Measurements from ENCODE around the gene CATSPERE. TPM values are rescaled to one million over a fixed set of nuclear protein-coding genes. Genes with fewer than 3 reads are reported as not detected.
A peak's percentile ranks its signal among the peaks of the same experiment; 100 is the strongest.

Gene CATSPERE
- total and polyA plus RNA-seq, 4 donors, result 1.0 to 3.1 (median 1.6) TPM

GRCh38 chr1:244429818-244430217, 31.3 kb upstream of the CATSPERE start:
- Histone ChIP-seq H3K27me3 (ENCODE audit: control insufficient read depth, insufficient read depth, low read length) (no peaks in the 10 kb centered on the region), H3K4me1 (ENCODE audit: control insufficient read depth, insufficient read depth, low read length) (no peaks in the 10 kb centered on the region), H3K27ac (ENCODE audit: low read depth, low read length) (no peak overlapping the region), H3K36me3 (ENCODE audit: control insufficient read depth, insufficient read depth, low read length) (no peaks in the 10 kb centered on the region), H3K4me3 (ENCODE audit: low read depth, low read length) (no peak overlapping the region), H3K9me3 (ENCODE audit: control insufficient read depth, insufficient read depth, low read length) (no peaks in the 10 kb centered on the region)
- no CpG with 5 or more reads among the region's 3 CpGs for WGBS (ENCODE audit: insufficient coverage)
- no peak for DNase-seq (ENCODE audit: low read depth in 4 of 6, low spot score in 6 of 6)

DNA sequence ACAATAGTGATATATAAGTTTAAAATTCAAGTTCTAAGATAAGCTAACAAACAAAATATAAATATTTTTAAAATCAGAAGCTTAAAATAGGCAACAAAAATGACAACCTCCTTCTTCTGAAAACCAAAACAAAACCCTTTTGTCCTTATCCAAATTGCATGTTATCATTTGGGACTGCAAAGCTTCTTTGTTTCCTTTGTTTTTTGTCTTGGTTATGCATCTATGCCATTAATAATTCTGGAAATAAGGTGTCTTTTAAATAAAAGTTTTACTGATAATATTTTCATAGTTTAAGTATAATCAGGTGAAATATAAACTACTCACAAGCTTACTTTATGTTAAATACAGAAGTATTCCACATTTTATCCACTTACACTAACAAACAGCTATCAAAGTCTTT, 29.9 kb upstream of the CATSPERE start:
- no peak for DNase-seq (ENCODE audit: low read depth in 4 of 6, low spot score in 6 of 6)
- H3K9me3 ChIP-seq (ENCODE audit: control insufficient read depth, insufficient read depth, low read length), result no peaks in the 10 kb centered on the region
- H3K4me1 ChIP-seq (ENCODE audit: control insufficient read depth, insufficient read depth, low read length), result no peaks in the 10 kb centered on the region
- H3K27ac ChIP-seq (ENCODE audit: low read depth, low read length), result no peak overlapping the region
- no peak overlapping the region for H3K4me3 ChIP-seq (ENCODE audit: low read depth, low read length)
- H3K27me3 ChIP-seq (ENCODE audit: control insufficient read depth, insufficient read depth, low read length), result no peaks in the 10 kb centered on the region
- peaks cover 2% of the 10 kb centered on the region for H3K36me3 ChIP-seq (ENCODE audit: control insufficient read depth, insufficient read depth, low read length)

DNA sequence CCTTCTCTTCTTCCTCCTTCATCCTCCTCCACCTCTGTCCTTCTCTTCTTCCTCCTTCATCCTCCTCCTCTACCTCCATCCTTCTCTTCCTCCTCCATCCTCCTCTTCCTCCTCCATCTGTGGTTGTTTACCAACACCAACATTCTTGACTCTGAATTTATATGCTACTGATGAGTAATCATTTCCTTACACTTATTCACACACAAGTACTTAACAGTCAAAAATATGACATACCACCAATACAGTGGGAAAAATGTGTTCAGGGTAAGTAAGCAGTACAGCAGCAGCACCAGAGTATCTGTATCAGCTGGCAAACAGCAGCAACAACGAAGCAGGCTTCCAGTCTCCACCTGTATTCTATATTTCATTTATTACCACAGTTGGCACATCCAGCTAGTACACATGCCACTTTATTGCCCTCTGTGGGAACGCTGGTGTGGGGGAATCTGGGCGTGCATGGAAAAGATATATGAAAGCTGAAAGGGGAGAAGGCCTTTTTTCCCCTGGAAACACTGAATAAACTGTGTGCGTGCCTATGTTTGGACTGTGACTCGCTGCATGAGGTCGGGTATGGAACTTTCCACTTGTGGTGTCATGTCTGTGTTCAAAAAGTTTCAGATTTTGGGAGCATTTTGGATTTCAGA, 25.4 kb upstream of the CATSPERE start:
- no peaks in the 10 kb centered on the region for H3K27me3 ChIP-seq (ENCODE audit: control insufficient read depth, insufficient read depth, low read length)
- WGBS (ENCODE audit: insufficient coverage), result 83% methylated on average over 2 of the region's 6 CpGs
- peaks cover 2% of the 10 kb centered on the region for H3K36me3 ChIP-seq (ENCODE audit: control insufficient read depth, insufficient read depth, low read length)
- DNase-seq (ENCODE audit: low read depth in 4 of 6, low spot score in 6 of 6), result peak in 1 of 6 donors; percentile 18
- H3K27ac ChIP-seq (ENCODE audit: low read depth, low read length), result no peak overlapping the region
- no peak overlapping the region for H3K4me3 ChIP-seq (ENCODE audit: low read depth, low read length)
- H3K4me1 ChIP-seq (ENCODE audit: control insufficient read depth, insufficient read depth, low read length), result no peaks in the 10 kb centered on the region
- H3K9me3 ChIP-seq (ENCODE audit: control insufficient read depth, insufficient read depth, low read length), result no peaks in the 10 kb centered on the region

- Histone ChIP-seq H3K36me3 (ENCODE audit: control insufficient read depth, insufficient read depth, low read length) (peaks cover 2% of the 10 kb centered on the region), H3K27ac (ENCODE audit: low read depth, low read length) (no peak overlapping the region), H3K9me3 (ENCODE audit: control insufficient read depth, insufficient read depth, low read length) (no peaks in the 10 kb centered on the region), H3K4me1 (ENCODE audit: control insufficient read depth, insufficient read depth, low read length) (no peaks in the 10 kb centered on the region), H3K4me3 (ENCODE audit: low read depth, low read length) (no peak overlapping the region), H3K27me3 (ENCODE audit: control insufficient read depth, insufficient read depth, low read length) (no peaks in the 10 kb centered on the region)
- no peak for DNase-seq (ENCODE audit: low read depth in 4 of 6, low spot score in 6 of 6)
- WGBS (ENCODE audit: insufficient coverage), result 86% methylated on average over 4 of the region's 7 CpGs
Observed at GRCh38 chr1:244436336-244437085, 24.6 kb upstream of the CATSPERE start.

DNA sequence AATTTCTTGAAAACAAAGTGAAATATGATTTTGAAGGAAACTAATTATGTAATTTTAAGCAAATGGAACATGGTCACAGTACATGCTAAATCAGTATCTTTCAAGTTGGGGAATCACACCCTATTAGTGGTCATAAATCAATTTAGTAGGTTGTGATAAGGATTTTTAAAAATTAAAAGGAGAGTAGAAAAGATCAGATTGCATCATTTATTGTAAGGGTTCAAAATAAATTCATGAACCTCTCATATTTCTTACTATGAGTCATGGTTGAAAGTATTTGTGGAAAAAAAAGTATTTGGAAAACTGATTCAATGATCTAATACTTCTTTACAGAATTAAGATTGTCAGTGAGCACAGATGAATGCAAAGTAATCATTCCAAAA, 24.0 kb upstream of the CATSPERE start:
- Histone ChIP-seq H3K36me3 (ENCODE audit: control insufficient read depth, insufficient read depth, low read length) (peaks cover 2% of the 10 kb centered on the region), H3K27me3 (ENCODE audit: control insufficient read depth, insufficient read depth, low read length) (no peaks in the 10 kb centered on the region), H3K9me3 (ENCODE audit: control insufficient read depth, insufficient read depth, low read length) (no peaks in the 10 kb centered on the region), H3K27ac (ENCODE audit: low read depth, low read length) (no peak overlapping the region), H3K4me3 (ENCODE audit: low read depth, low read length) (no peak overlapping the region), H3K4me1 (ENCODE audit: control insufficient read depth, insufficient read depth, low read length) (no peaks in the 10 kb centered on the region)
- DNase-seq (ENCODE audit: low read depth in 4 of 6, low spot score in 6 of 6), result no peak

DNA sequence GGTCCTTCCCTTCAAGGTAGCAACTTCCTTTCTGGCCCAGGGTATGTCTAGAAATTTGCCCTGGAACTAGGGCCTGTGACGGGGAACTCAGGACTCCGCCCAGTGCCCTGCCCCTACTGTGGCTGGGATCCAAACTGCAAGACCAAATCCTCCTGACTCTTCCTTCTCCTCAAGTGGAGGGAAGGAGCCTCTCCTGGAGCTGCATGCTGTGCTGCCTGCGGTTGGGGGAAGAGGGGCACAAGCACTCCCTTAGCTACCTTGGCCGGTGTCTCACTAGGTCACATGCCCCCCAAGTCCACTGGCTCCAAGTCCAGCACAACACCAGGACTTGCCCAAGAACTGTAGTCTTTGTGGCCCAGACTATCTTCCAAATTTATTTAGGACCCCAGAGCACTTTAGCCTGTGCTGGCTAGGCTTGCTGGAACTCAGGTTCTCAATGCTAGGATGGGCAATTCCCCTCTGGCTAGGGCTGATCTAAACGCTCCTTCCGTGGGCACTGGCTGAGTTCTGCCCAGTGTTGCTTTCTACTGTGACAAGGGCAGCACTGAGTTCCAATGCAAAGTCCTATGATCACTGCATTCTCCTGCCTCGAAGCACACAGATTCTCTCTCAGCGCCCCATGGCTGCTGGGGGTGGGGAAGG, 21.6 kb upstream of the CATSPERE start:
- H3K4me1 ChIP-seq (ENCODE audit: control insufficient read depth, insufficient read depth, low read length), result no peaks in the 10 kb centered on the region
- peaks cover 4% of the 10 kb centered on the region for H3K36me3 ChIP-seq (ENCODE audit: control insufficient read depth, insufficient read depth, low read length)
- H3K9me3 ChIP-seq (ENCODE audit: control insufficient read depth, insufficient read depth, low read length), result no peaks in the 10 kb centered on the region
- H3K4me3 ChIP-seq (ENCODE audit: low read depth, low read length), result no peak overlapping the region
- WGBS (ENCODE audit: insufficient coverage), result 52% methylated on average over 4 of the region's 8 CpGs
- no peak overlapping the region for H3K27ac ChIP-seq (ENCODE audit: low read depth, low read length)
- no peaks in the 10 kb centered on the region for H3K27me3 ChIP-seq (ENCODE audit: control insufficient read depth, insufficient read depth, low read length)
- DNase-seq (ENCODE audit: low read depth in 4 of 6, low spot score in 6 of 6), result no peak

- Histone ChIP-seq H3K4me3 (ENCODE audit: low read depth, low read length) (no peak overlapping the region), H3K27ac (ENCODE audit: low read depth, low read length) (no peak overlapping the region), H3K4me1 (ENCODE audit: control insufficient read depth, insufficient read depth, low read length) (no peaks in the 10 kb centered on the region), H3K36me3 (ENCODE audit: control insufficient read depth, insufficient read depth, low read length) (peaks cover 2% of the 10 kb centered on the region), H3K9me3 (ENCODE audit: control insufficient read depth, insufficient read depth, low read length) (no peaks in the 10 kb centered on the region), H3K27me3 (ENCODE audit: control insufficient read depth, insufficient read depth, low read length) (no peaks in the 10 kb centered on the region)
- WGBS (ENCODE audit: insufficient coverage), result no CpG with 5 or more reads among the region's 2 CpGs
- no peak for DNase-seq (ENCODE audit: low read depth in 4 of 6, low spot score in 6 of 6)
Observed at GRCh38 chr1:244442850-244443249, 18.2 kb upstream of the CATSPERE start.

DNA sequence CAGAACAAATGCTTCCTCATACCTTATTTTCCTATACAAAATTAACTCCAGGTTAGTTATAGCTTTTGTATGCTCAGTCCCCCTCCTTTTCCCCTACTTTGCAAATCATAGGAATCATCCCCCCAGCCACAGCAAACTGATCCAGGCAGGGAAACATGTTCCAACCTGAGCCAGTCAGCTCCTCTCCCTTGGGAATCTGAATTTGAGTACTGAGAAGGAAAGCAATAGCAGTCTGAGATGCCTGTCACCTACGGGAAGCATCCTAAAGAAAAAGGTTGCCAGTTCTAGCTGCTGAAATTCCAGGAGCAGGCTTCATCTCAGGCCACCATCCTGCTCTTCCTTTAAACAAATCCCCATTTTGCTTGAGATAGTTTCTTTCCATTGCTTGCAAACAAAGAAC, 16.2 kb upstream of the CATSPERE start:
- Histone ChIP-seq H3K4me3 (ENCODE audit: low read depth, low read length) (no peak overlapping the region), H3K27ac (ENCODE audit: low read depth, low read length) (peak overlapping the region; percentile 42), H3K27me3 (ENCODE audit: control insufficient read depth, insufficient read depth, low read length) (no peaks in the 10 kb centered on the region), H3K9me3 (ENCODE audit: control insufficient read depth, insufficient read depth, low read length) (no peaks in the 10 kb centered on the region), H3K36me3 (ENCODE audit: control insufficient read depth, insufficient read depth, low read length) (peaks cover 2% of the 10 kb centered on the region), H3K4me1 (ENCODE audit: control insufficient read depth, insufficient read depth, low read length) (peaks cover under 1% of the 10 kb centered on the region)
- WGBS (ENCODE audit: insufficient coverage), result no CpG with 5 or more reads among the region's 1 CpG
- peak in 1 of 6 donors; percentile 22 for DNase-seq (ENCODE audit: low read depth in 4 of 6, low spot score in 6 of 6)

- Histone ChIP-seq H3K4me3 (ENCODE audit: low read depth, low read length) (no peak overlapping the region), H3K27me3 (ENCODE audit: control insufficient read depth, insufficient read depth, low read length) (no peaks in the 10 kb centered on the region), H3K36me3 (ENCODE audit: control insufficient read depth, insufficient read depth, low read length) (peaks cover 2% of the 10 kb centered on the region), H3K9me3 (ENCODE audit: control insufficient read depth, insufficient read depth, low read length) (no peaks in the 10 kb centered on the region), H3K4me1 (ENCODE audit: control insufficient read depth, insufficient read depth, low read length) (peaks cover 3% of the 10 kb centered on the region), H3K27ac (ENCODE audit: low read depth, low read length) (peak overlapping the region; percentile 42)
- WGBS (ENCODE audit: insufficient coverage), result no CpG with 5 or more reads among the region's 2 CpGs
- DNase-seq (ENCODE audit: low read depth in 4 of 6, low spot score in 6 of 6), result peak in 1 of 6 donors; percentile 18
Observed at GRCh38 chr1:244445320-244446181, 15.5 kb upstream of the CATSPERE start.
